Measurements from ENCODE around the gene BCL2L13. TPM values are rescaled to one million over a fixed set of nuclear protein-coding genes. Genes with fewer than 3 reads are reported as not detected.

The BCL2L13 gene
- polyA plus RNA-seq, 5 donors = 31.2 to 36.4 (median 32.7) TPM

DNA sequence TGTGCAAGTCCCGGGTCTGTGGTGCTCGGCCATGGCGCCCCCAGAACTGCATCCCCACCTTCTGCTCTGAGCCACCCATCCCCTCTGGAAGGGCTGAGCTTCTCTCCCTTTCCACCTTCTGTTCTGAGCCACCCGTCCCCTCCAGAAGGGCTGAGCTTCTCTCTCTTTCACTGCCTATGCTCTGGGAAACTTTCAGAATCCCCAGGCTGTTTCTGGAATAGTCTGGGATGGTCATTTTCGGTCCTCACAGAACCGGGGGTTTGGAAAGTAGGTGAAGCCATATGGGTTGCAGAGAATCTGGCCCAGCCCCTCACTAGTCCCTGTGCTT, 139.1 kb downstream of the BCL2L13 start:
- no peak for DNase-seq

DNA sequence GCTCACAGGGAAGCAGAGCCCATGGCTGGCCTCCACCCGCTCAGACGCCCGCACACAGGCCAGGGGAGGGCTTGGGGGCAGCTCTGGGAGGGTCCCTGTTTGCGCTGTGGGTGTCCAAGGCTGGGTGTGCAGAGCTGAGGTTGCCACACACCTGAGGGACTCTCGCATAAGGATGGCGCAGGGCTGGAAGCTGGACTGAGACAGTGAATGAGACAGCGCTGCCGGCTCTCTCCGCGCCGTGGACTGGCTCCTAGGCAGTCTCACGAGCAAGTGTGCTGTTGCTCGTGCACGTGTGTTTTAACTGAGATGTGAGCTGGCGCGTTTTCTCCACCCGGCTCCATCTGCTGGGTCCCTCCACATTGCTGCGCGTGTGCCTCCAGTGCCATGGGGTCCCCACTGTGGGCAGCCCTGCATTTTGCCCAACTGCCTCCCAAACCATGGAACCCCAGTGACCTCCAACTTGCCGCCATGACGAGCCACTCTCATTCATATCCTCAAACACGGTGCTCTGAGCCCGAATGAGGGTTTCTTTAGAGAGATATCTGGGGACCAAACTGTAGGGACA, 139.9 kb downstream of the BCL2L13 start:
- DNase-seq = no peak

DNA sequence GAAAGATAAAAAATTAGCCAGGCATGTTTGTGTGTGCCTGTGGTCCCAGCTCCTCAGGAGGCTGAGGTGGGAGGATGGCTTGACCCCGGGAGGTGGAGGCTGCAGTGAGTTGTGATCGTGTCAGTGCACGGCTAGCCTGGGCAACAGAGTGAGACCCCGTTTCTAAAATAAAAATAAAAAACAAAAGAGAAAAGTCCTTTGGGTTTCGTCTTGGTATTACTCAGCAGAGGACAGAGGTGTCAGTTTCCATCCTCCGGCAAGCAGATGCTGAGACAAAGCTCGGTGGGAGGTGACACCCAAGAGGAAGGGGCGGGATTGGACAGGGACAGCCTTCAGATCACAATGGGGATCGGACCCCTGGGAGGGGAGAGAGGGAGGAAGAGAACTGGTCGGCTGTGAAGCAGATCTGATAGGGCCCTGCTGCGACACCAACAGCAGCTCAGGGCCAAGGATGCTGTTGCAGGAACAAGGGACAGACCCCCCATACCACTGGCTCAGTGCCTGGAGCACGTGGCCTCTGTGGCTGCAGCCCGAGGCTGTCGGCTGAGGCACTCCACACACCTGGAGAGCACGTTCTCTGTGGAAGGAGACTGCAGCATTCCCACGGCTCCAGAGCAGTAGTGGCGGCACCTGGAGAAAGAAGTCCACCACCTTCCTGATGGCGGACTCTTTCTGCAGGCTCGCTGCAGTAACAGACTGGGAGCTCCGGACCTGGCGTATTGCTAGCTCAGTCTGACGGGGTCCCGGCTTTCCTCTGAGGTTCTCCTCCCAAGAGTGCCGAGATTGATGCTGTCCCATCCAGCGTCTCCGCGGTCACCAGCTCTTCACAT, 140.9 kb downstream of the BCL2L13 start:
- DNase-seq = no peak

DNA sequence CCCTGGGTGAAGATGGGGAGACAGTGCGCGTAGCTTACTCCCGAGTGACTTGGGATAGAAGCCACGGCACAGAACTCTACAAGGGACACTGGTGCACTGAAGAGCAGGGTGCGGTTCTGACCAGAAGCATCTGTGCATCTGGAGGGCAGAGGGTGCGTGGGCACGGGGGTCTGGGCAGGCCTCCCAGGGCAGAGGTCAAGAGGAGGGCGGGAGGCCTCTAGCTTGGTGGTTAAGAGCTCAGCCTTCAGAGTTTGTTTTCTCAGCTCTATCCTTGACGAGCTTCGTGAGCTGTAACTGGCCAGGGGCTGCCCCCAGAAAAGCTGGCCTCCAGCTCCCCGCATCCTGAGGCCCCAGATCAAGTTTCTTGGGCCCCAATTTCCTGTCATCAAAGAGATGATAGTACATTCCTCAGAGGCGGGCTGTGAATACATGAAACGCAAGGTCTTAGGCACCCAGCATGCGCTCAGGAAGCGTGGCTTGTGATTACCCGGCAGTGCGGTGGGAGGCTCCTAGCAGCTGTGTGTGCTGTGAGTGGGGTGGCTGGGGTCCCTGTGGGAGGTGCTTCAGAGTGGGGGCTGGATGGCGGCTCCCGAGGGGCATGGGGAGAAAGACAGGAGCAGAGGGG, 141.7 kb downstream of the BCL2L13 start:
- no peak for DNase-seq

Other genes with a start within 250 kb of the BCL2L13 start
- gene SLC25A18, start 75.3 kb upstream of the BCL2L13 start, polyA plus RNA-seq (ENCODE audit: insufficient read depth in 1 of 5, insufficient read length in 5 of 5, low replicate concordance in 1 of 5) = under 1 TPM; 0.29 to 0.64 (median 0.40) TPM
- 100 to 1,000 TPM in 3 of 5 donors, 10 to 100 TPM in 2; 92.8 to 104 (median 100) TPM for gene ATP6V1E1, start 10.0 kb upstream of the BCL2L13 start, polyA plus RNA-seq (ENCODE audit: insufficient read depth in 1 of 5, insufficient read length in 5 of 5, low replicate concordance in 1 of 5)
- gene BID, start 135.7 kb downstream of the BCL2L13 start, polyA plus RNA-seq (ENCODE audit: insufficient read depth in 1 of 5, insufficient read length in 5 of 5, low replicate concordance in 1 of 5) = 10 to 100 TPM; 16.8 to 30.9 (median 20.4) TPM